Stimulated activated CD8-positive, alpha-beta memory T cell treated with anti-CD3 and anti-CD28 coated beads, Interleukin-7, amount 100 ng/mL, for 1 hour (primary cell): Measurements from ENCODE around the gene SPTBN1.
"Not testable (repeated sequence)": the region's sequence is repeated elsewhere in the genome, so short reads cannot be mapped to it uniquely, and the experiment has no call there.

ENCODE experiments used
- DNase-seq, 2 donors: peaks; one replicate each; pipeline ENCODE4 v3.0.0-alpha.2; 2020; ENCODE audit warnings: low read depth in 2 of 2

SPTBN1 gene

DNA sequence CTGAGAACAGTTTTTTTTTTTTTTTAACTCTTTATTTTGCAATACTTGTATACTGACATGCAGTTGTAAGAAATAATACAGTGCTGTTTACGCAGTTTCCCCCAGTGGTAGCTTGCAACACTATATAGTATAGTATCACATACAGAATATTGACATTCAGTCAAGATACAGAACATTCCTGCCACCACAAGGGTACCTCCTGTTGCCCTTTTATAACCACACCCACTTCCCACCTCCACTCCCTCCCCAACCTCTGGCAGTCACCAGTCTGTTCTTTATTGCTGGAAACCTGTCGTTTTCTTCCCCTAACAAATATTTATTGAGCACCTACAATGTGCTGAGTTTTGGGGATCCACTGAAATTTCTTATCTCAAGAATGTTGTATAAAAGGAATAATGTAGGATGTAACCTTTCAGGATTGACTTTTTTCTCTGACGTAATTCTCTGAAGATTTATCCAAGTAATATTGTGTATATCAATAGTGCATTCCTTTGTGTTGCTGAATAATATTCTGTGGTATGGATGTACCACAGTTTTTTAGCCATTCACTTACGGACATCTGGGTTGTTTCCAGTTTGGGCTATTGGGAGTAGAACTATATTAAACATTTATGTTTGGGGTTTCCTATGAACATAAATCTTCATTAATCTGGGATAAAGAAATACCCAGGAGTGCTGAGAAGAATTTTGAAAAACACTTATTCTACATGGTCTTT lies 215.9 kb downstream of the SPTBN1 start:
- no peak for DNase-seq

- no peak for DNase-seq
These were observed 216.7 kb downstream of the SPTBN1 start for GRCh38 chr2:54672590-54673456.

DNA sequence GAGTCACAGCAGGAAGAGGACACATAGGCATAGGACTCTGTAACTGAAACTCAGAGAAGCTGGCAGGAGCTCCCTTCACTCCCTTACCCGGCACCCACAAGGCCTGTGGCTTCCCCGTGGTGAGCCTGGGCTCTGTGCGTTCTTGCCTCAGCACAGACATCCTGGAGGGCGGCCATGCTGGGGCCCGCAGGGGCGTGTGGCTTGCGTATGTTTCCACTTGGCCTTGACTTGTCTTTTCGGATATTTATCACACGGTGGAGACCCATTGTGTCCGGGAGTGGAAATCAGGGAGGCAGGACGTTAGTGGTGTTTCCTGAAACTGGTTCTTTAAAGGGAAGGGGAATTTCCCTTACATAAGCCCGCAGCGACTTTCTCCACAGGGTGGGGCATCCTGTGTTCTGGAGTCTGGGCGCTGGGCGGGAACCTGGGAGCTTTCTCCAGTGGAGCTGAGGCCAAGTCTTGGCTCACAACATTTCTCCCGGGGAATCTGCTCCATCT lies 217.4 kb downstream of the SPTBN1 start:
- DNase-seq: no peak

GRCh38 chr2:54675281-54675680 lies 219.2 kb downstream of the SPTBN1 start:
- no peak for DNase-seq

DNA sequence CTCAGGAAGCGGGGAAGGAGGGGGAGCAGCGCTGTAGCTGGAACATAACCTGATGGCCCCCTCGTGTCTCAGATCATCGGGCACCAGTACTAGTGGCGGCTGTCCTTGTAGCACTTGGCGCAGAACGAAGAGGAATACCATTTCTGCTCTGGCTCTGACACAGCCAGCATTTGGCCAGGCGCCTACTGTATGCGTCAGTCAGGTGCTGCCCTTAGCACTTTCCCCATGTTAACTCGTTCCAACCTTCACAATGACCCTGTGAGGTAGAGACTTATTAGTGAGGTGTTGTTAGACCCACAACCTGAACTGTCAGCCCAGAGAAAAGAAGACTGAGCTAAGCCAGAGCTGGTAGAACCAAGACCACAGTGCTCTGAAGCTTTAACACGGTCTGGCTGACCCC lies 219.6 kb downstream of the SPTBN1 start:
- DNase-seq: no peak

GRCh38 chr2:54676656-54677055 lies 220.5 kb downstream of the SPTBN1 start:
- DNase-seq: no peak

DNA sequence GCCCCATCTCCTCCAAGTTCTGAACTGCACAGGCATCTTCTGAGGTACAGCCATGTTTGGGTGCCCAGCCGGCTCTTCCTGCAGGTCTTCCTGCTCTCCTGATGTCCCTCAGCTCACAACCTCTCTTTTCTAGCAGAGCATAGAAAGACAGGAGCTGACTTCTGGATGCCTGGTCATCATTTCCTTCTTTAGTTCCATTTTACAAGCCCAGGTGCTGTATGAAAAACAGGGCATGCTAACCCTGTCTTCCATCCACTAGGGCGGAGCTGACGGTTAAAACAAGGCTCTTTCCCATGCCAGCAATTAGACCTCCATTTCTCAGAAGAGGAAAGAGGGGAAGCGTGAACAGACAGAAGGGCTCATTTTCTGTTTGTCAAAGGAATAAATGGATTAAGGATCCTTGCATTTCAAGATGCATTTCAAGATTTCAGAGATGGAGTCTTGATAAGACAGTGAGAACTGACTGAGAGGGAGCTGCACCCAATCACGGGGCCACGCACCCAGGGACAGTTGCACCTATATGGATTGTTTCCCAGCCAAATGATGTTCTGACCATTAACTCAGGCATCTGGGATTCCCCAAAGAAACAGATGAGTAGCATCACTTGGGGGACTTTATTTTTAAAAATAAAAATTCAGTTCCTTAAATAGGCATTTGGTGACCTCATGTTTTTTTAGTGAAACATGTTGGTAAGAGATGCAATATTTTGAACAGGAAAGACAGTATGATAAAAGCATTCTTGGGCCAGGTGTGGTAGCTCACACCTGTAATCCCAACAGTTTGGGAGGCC lies 221.5 kb downstream of the SPTBN1 start:
- no peak for DNase-seq

- no peak for DNase-seq
These were observed 222.6 kb downstream of the SPTBN1 start for GRCh38 chr2:54678719-54679118.

GRCh38 chr2:54680397-54681041 lies 224.4 kb downstream of the SPTBN1 start:
- DNase-seq: no peak

DNA sequence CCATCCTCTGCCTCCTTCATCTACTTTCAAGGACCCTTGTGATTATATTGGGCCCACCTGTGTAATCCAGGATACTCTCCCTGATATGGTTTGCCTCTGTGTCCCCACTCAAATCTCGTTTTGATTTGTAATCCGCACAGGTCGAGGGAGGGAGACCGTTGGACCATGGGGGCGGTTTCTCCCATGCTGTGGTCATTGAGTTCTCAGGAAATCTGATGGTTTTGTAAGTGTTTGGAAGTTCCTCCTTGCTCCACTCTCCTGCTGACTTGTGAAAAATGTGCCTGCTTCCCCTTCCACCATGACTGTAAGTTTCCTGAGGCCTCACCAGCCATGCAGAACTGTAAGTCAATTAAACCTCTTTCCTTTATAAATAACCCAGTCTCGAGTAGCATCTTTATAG lies 225.3 kb downstream of the SPTBN1 start:
- no peak for DNase-seq

DNA sequence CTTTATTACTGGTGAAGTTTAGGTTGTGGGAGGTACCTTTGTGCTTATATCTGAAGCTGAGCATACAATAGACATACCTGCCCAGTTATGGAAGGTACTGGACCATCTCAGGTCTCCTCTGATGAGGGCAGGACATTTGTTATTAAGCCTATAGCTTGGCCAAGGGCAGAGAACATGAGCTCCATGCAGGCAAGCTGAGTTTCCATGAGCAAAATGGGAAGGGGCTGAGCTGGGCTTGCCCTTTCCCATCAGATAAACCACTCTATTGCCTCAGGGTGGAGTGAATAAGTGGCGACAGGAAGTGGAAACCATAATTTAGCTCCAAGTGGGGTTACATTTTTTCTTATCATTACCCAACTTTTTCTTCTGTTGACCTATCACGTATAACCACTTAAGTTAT lies 227.5 kb downstream of the SPTBN1 start:
- no peak for DNase-seq

DNA sequence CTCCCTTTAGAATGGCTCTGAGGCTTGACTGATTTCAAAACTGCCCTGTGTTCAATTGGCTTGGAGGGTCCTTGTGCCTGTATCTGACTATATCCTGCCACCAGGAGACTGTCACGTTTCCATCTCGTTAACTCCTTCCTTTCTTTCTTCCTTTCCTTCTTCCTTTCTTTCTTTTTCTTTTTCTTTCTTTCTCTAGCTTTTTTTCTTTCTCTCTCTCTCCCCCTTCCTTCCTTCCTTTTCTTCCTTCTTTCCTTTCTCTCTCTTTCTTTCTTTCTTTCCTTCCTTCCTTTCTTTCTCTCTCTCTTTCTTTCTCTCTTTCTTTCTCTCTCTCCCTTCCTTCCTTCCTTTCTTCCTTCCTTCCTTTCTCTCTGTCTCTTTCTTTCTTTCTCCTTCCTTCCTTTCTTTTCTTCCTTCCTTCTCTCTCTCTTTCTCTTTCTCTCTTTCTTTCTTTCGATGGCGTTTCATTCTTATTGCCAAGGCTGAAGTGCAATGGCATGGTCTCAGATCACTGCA lies 229.2 kb downstream of the SPTBN1 start:
- DNase-seq: no peak

GRCh38 chr2:54687595-54688152 lies 231.5 kb downstream of the SPTBN1 start:
- DNase-seq: no peak

DNA sequence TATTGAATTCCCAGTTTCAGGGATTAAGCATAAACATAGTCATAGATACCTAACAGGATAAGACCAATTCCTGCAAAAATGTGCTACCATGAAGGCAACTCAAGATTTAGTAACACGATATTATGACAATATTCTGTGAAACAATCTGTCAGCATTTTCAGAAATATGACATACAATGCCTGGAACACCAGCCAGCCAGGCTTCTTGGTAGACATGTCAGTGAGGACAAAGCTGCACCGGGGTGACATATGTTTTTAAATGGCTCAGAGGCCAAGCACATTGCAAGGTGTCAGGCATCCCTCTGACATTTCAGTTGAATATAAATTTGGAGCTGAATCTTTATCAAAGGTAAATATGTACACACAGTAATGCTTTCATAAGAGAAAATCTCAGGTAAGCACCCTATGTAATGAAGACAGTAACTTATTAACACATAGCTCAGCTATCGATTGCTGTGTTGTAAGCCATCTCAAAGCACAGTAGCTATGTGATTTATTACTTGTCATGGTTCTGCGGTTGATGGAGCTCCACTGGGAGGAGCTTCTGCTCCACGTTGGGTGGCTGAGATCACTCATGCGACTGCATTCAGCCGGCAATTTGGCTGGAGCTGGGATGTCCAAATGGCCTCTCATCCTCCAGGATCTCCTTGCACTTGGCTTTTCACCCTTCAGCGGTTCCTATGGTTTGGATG lies 235.5 kb downstream of the SPTBN1 start:
- no peak for DNase-seq

GRCh38 chr2:54692556-54692955 lies 236.4 kb downstream of the SPTBN1 start:
- DNase-seq: no peak

DNA sequence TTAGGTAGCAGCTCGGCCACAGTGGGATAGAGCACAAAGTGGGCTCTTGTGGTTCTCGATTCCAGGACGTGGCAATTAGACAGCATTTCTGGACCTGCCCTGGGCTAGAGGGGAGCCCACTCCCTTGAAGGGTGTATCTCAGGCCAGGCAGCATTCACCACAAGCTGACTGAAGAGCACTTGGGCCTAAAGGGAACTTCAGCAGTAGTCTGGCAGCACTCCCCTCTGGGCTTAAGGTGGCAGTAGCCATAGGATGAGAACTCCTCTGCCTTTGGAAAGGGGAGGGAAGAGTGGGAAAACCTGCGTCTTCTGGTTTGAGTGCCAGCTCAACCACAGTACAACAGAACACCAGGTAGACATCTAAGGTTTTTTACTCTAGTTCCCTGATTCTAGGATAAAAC lies 239.3 kb downstream of the SPTBN1 start:
- no peak for DNase-seq

GRCh38 chr2:54697934-54698333 lies 241.8 kb downstream of the SPTBN1 start:
- no peak for DNase-seq

- not testable (repeated sequence) for DNase-seq
These were observed 242.8 kb downstream of the SPTBN1 start for GRCh38 chr2:54698926-54699325.

DNA sequence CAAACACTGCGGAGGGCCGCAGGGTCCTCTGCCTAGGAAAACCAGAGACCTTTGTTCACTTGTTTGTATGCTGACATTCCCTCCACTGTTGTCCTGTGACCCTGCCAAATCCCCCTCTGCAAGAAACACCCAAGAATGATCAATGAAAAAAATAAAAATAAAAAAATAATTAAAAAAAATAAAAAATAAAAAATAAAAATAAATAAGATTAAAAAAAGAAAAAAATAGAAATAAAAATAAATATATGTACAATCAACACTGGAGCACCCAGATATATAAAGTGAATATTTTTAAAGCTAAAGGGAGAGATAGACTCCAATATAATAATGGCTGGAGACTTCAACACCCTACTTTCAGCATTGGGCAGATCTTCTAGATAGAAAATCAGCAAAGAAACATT lies 243.5 kb downstream of the SPTBN1 start:
- DNase-seq: no peak

- no peak for DNase-seq
These were observed 244.9 kb downstream of the SPTBN1 start for GRCh38 chr2:54701029-54701428.

- no peak for DNase-seq
These were observed 248.1 kb downstream of the SPTBN1 start for GRCh38 chr2:54704238-54704637.
